ENCODE data around the gene PYGM. TPM values are rescaled to one million over a fixed set of nuclear protein-coding genes. Genes with fewer than 3 reads are reported as not detected.
A peak's percentile ranks its signal among the peaks of the same experiment; 100 is the strongest.

PYGM gene
- total and polyA plus RNA-seq, 2 of the 8 experiments (the other 6 are each of a cell fraction or from before 2014, with no cell fraction given), result 9.6 to 10.0 TPM

GRCh38 chr11:64720640-64721358, 39.0 kb downstream of the PYGM start:
- no peak for FAIRE-seq
- TF ChIP-seq BACH1 (IDR thresholded peaks at IDR 0.05; ENCODE audit: low read length) (no peak), SIX5 (IDR thresholded peaks at IDR 0.05; ENCODE audit: low read depth, low read length) (no peak), CHD2 (IDR thresholded peaks at IDR 0.05; ENCODE audit: low read length) (no peak), HDAC2 (IDR thresholded peaks at IDR 0.05; ENCODE audit: borderline replicate concordance in 1 of 2, low read depth in 2 of 2, low read length in 2 of 2) (no peak), KDM1A (IDR thresholded peaks at IDR 0.05; ENCODE audit: borderline replicate concordance, low read length) (no peak), TCF12 (IDR thresholded peaks at IDR 0.05; ENCODE audit: low read depth, low read length) (no peak), SUZ12 (IDR thresholded peaks at IDR 0.05; ENCODE audit: low read length) (no peak), FOSL1 (IDR thresholded peaks at IDR 0.05; ENCODE audit: insufficient read depth, low read depth, low read length) (no peak), RBBP5 (IDR thresholded peaks at IDR 0.05; ENCODE audit: borderline replicate concordance, low read depth, low read length) (no peak), EGR1 (IDR thresholded peaks at IDR 0.05; ENCODE audit: borderline replicate concordance, low read depth, low read length) (no peak), EZH2 (IDR thresholded peaks at IDR 0.05; ENCODE audit: low read depth, low read length, severe bottlenecking) (no peak), GABPA (IDR thresholded peaks at IDR 0.05; ENCODE audit: borderline replicate concordance, insufficient read depth, low read length) (no peak)

More at GRCh38 chr11:64720640-64721358, 39.0 kb downstream of the PYGM start:
- H3K79me1 ChIP-seq (ENCODE audit: low read depth, low read length), result peaks cover 4% of the 10 kb centered on the region; the same call in 1 of the 2 replicates
- no peak for DNase-seq (ENCODE audit: low read depth in 1 of 2, low spot score in 2 of 2)
- no peak overlapping the region for H3K9ac ChIP-seq (replicated peaks in 1 of 4; ENCODE audit: extremely low read depth in 1 of 4, low read depth in 3 of 4, low read length in 3 of 4)
- no peak overlapping the region for H4K8ac ChIP-seq (ENCODE audit: extremely low read depth, insufficient read depth, low read length)
- H3K18ac ChIP-seq (ENCODE audit: extremely low read depth, low read length), result no peak overlapping the region; the same call in 1 of the 2 replicates
- no peak overlapping the region for H3K4me2 ChIP-seq (ENCODE audit: insufficient read depth in 1 of 2, low read depth in 2 of 2, low read length in 2 of 2)
- no peak overlapping the region for H3K4me3 ChIP-seq (ENCODE audit: extremely low read depth in 1 of 4, insufficient read depth in 2 of 4, low read depth in 3 of 4, low read length in 4 of 4)
- no peaks in the 10 kb centered on the region for H4K20me1 ChIP-seq (replicated peaks in 1 of 2; ENCODE audit: control insufficient read depth in 1 of 2, insufficient read depth in 2 of 2, low read length in 2 of 2)
- H4K91ac ChIP-seq (replicated peaks; ENCODE audit: insufficient read length, low read length), result no peak overlapping the region
- H4K5ac ChIP-seq (ENCODE audit: insufficient read length, low read depth, low read length), result no peak overlapping the region
- peaks cover 10 to 29% (median 21%) of the 10 kb centered on the region in 4 experiments for H3K4me1 ChIP-seq (replicated peaks in 1 of 4; ENCODE audit: control insufficient read depth in 3 of 4, insufficient read depth in 4 of 4, low read length in 3 of 4)
- H3K23ac ChIP-seq (ENCODE audit: insufficient read length), result no peak overlapping the region
- no peaks in the 10 kb centered on the region for H3K9me3 ChIP-seq (ENCODE audit: insufficient read depth in 2 of 2, low read depth in 1 of 2, low read length in 1 of 2)
- H3K36me3 ChIP-seq (ENCODE audit: control insufficient read depth in 2 of 4, insufficient read depth in 4 of 4, low read length in 3 of 4), result no peaks in the 10 kb centered on the region
- H3K4ac ChIP-seq (replicated peaks; ENCODE audit: insufficient read length, low read depth, low read length), result no peak overlapping the region
- H3K27me3 ChIP-seq (replicated peaks in 1 of 4; ENCODE audit: control insufficient read depth in 3 of 4, extremely low read depth in 1 of 4, insufficient read depth in 3 of 4, low read length in 3 of 4), result peaks cover 7 to 20% (median 19%) of the 10 kb centered on the region in 4 experiments
- no peak overlapping the region for H3K14ac ChIP-seq (ENCODE audit: insufficient read length)
- H3K56ac ChIP-seq (replicated peaks; ENCODE audit: insufficient read length, low read depth, low read length), result no peak overlapping the region
- H2BK12ac ChIP-seq (ENCODE audit: low read depth, low read length), result 0 out of 2 replicates have a peak overlapping the region, but pooled peaks have one; percentile 80
- ChIA-PET CTCF (ENCODE audit: partially characterized antibody) (interaction anchor here (0.9 to 4.7 kb wide), 3 partner anchors 22 to 69 kb away, joined by 3 to 30 read pairs (median 18); partner anchors contain the start of gene RASGRP2), POLR2A (ENCODE audit: partially characterized antibody) (no interaction called here)
- H2BK5ac ChIP-seq (ENCODE audit: low read depth, low read length), result 0 out of 2 replicates have a peak overlapping the region, but pooled peaks have one; percentile 44
- 87% methylated on average over 12 of the region's 12 CpGs; no CpG with 5 or more reads in 1 of the 2 experiments for WGBS, 2 experiments (ENCODE audit: extremely low coverage in 1 of 2, insufficient coverage in 1 of 2, insufficient read length in 1 of 2, insufficient replicate concordance in 2 of 2, low coverage in 1 of 2, low lambda C conversion rate in 2 of 2, missing lambda C conversion rate in 1 of 2)
- no peak overlapping the region for H2AFZ ChIP-seq (ENCODE audit: low read length)
- H2BK15ac ChIP-seq (ENCODE audit: low read length), result peak overlapping the region; percentile 92; the same call in 1 of the 2 replicates
- H3K27ac ChIP-seq (ENCODE audit: low read depth, low read length), result no peak overlapping the region
- H3K23me2 ChIP-seq (ENCODE audit: low read depth, low read length), result peaks cover 8% of the 10 kb centered on the region; the same call in 1 of the 2 replicates
- H2BK120ac ChIP-seq (replicated peaks; ENCODE audit: low read depth, low read length), result no peak overlapping the region
- H3K79me2 ChIP-seq (ENCODE audit: control insufficient read depth in 1 of 2, insufficient read depth in 2 of 2, low read length in 2 of 2), result no peaks in the 10 kb centered on the region
- H2AK5ac ChIP-seq (ENCODE audit: low read depth, low read length), result peak overlapping the region; percentile 44; the same call in 1 of the 2 replicates
- peak overlapping the region; percentile 75; the same call in 1 of the 2 replicates for H2BK20ac ChIP-seq (ENCODE audit: low read length)
